Measurements from ENCODE around the gene FOS.

The FOS gene

DNA sequence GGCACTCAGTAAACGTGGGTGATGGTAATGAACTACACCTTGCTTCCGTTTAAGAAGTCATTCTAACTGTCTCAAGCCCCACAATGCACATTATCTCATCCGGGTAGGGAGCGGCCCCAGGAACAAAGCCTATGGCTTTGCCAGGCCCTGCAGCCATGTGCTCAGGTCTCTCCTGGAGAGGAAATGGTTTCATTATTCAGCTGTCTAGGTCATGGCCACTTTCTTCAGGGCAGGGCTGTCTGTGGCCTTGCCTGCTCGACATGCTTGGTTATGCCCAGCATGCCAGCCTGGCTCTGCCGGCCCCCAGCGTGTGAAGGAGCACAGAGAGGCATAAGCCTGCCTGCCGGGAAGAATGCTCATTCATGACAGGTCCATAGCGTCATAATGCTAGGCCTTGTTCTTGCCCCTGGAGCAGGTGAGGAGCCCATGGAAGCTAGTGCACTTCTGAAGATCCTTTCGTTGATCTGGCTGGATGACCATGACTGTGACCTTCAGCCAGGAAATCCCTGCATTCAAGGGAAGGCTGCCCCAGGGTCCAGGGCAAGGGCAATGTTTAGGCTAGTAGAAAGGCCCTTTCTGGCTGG lies 26.3 kb upstream of the FOS start:
- no peak for DNase-seq

DNA sequence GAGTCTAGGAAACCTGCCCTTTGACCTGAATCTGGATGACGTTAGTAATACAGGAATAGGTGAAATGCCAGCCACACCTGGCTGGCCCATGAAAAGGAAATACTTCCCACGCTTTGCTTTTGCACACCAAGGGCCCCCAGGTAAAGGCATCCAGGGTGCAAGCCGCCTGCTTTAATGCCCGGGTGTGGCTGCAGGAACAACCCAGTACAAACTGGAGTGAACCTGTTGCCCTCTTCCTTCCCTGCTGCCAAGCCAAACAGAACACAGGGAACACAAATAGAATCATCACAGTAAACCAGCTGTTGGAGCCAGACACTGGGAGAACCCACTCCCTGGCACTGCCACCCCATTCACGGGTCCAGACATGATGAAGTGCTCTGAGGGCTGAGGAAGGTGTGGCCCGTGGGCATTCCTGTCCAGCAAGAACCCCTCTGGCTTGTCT lies 24.2 kb upstream of the FOS start:
- DNase-seq: no peak

DNA sequence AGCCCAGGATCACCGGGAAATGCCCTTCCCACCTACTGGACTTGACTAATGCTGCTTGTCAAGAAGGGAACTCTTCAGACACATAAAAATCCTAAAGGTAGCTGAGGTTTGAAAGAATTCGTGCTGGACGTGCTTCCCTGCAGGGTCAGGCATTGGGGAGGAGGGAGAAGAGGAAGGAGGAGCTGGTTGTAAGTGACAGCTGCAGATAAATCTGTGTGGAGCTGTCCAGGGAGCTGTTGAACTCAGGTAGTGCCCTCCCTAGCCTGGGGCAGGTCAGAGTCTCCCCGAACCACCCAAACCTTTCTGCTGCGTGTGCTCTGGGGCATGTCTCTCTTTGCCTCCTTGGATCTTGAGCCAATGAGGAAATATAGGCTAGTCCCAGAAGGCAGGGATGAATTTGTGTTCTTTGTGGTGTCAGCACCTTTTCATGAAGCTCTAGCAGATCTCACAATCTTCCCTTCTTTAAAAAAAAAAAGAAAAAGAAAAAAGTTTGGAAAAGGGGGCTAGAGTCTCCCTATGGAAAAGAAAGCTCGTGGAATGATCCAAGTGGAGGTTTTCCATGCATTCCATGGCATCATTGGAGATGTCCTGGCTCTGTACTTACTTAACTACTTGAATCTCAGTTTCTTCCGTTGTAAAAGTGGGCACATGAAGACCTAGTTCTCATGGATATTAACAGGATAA lies 23.6 kb upstream of the FOS start:
- no peak for DNase-seq

DNA sequence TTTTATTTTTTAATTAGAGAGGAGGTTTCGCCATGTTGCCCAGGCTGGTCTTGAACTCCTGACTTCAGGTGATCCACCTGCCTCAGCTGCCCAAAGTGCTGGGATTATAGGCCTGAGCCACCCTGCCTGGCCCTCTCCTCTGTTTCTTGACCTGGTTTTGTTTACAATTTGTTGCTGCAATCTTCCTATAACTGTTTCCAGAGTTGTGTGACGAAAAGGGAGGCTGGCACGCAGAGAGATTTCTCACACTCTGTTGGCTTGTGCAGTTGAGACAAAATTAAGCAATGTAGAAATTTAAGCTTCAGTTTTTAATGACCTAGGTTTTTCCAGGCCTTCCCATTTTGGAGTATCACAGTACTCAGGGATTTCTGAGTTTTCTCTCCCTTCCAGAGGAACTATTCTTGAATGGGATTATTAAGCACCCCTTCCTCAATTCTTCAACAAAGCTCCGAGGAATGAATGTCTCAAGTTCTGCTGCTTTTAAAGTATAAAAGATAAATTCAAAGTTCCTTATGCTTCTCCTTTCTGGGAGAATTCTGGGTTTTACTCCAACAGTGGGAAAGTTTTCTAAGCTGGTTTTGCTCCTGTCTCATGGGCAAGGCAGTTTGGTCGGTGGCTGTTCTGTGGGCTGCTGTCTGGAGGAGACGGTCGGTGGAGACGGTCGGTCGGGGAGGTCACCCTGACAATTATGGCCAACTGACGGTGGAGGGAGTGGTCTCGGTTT lies 20.4 kb upstream of the FOS start:
- no peak for DNase-seq

DNA sequence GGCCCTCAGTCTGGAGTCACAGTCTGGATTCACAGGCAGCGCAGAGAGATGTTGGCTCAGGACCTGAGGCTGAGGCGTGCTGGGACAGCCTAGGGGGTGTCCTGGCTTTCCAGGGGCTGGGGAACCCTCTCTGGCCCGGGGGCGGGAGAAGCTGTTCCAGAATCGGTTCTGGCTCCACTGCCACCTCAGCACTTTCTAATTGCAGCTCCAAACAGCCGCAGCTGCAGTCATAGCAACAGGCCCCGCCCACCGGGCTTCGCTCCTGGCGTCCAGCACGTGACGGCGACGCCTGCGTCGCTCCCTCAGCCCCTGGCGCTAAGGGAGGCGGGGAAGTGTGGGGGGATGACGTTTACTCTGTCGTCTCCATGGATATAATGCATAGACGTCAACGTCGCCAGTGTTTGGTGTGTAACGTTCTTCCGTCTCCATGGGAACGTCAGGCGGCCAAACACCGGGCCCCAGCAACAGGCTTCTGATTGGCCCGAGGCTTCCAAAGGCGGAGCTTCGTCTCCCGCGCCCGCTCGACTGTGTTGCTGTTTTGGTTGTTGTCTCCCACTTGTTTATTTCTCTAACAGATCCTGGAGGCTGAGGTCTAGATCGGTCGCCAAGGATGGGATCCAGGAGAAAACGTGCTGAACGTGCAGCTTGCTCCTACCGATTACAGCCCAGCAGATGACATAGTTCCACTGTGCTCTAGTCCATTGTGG lies 19.7 kb upstream of the FOS start:
- DNase-seq: peak; percentile 98

DNA sequence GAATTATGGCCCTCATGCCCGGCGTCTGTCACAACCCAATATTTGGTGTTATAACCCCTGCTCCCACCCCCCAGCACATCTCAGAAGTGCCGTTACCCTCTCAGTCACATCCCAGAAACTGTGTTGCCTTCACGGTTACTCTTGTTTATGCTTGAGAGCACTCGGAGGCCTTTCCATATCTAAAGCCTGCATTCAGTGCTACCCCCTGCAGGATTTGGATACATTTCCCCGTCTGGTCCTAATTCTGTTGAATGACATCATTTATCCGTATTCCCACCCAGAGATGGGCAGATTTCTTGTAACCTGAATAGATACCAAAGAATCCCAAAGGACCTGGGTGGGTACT lies 19.1 kb upstream of the FOS start:
- peak; percentile 35 to 52 for DNase-seq

DNA sequence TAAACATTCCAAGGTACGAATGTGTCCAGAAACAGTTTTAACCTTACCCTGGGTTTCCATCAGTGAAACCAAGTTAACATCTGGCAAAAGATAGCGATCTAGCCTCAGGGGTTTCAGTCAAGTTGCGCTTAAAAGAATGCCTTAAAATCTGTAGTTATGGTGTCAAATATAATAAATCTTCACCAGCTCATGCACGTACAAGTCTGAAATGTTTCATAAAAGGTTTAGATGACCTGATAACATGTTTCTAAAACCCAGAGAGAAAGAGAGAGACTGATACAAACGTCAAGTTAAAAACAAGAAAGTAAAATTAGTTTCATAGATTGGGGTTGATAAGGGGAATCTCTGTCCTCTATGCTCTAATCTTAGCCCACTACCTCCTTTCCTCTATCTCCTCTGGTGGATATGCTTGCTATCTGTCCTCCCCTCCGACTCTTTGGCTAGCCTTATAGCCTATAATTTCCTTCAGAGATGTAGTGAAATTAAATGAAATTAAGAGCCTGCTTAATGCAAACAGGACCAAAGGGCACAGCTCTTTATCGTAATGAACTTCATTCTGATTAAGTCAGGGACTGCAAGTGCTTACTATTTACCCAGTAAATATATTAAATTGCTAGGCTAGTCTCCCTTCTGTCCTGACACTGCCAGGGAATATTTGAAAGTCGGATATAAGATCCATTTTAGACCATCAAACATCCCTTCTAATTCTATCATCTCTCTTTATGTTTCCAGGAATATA lies 18.4 kb upstream of the FOS start:
- DNase-seq: no peak

DNA sequence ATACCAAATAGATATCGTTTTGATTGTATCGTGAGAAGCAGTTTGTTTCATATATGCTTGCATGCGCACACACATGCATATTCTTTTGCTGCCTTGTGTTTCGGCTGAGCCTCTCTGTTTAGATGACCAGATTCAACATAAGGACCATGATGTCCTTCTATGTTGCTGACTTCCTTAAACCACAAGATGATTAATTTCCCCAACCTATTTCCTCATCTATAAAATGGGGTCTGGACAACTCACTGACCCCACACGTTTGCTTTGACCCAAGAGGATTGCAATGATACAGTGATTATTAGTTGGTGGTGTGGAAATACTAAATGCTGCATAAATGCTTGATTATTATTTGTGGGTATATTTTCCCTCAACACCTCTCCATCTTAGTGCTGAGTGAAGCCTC lies 16.8 kb upstream of the FOS start:
- no peak for DNase-seq

DNA sequence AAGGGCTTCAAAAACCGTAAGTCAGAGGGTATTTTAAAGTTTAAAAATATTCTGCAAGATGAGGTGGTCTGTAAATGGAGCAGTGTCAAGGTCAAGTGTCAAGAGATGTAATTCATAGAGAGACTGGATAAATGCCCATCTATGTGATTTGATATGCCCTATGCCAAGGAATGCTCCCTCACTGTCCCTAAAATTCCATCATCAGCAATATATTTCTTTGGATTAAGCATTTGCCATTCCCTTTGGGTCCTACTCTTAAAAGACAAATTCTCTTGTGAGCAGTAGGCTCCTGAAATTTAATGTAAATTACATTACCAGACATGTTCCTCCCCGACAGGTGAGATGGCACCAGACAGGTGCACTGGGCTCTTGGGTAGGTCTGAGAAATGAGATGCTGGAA lies 16.0 kb upstream of the FOS start:
- DNase-seq: no peak

DNA sequence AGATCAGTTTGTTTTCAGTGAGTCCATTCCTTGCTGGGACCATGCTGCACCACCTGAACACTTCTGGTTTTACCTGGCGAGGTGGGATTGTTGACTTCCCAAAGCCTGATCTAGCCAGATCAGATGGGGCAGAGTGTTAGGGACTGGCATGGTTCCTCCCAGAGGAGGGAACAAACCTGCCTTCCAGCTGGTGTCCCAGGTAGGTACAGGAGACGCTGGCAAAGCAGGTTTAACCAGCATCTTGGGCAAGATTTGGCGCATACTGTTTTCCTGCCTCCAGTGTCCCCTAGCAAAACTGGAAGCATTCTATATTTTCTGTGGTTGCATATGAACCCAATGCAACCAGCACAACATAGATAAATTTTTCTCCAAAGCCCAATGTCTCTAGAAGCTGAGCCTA lies 14.6 kb upstream of the FOS start:
- DNase-seq: no peak

DNA sequence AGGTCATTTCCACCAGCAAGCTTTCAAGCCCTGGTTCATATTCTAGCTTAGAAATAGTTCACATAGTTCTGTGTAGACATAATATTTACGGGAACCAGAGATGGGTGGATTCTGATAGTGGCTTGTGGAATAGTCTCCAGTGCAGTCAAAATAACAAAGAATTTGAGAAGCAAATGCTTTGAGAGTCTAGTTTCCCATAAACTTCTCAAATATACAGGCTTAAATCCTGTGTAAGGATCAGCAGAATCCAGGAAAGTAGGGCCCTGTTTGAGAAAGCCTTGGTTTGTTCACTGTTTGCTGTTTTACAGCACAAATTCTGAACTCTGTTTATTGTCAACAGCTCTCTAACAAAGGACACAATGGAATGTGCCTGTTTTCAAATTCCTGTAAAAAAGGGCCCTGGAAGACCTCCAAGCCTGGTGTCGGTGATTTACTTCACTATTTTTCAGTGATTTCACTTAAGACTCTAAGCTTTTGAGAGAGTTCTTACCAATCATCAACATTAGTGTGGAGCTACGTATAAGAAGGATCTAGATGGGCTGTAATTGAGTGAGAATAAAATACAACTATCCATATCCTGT lies 11.4 kb upstream of the FOS start:
- DNase-seq: no peak

DNA sequence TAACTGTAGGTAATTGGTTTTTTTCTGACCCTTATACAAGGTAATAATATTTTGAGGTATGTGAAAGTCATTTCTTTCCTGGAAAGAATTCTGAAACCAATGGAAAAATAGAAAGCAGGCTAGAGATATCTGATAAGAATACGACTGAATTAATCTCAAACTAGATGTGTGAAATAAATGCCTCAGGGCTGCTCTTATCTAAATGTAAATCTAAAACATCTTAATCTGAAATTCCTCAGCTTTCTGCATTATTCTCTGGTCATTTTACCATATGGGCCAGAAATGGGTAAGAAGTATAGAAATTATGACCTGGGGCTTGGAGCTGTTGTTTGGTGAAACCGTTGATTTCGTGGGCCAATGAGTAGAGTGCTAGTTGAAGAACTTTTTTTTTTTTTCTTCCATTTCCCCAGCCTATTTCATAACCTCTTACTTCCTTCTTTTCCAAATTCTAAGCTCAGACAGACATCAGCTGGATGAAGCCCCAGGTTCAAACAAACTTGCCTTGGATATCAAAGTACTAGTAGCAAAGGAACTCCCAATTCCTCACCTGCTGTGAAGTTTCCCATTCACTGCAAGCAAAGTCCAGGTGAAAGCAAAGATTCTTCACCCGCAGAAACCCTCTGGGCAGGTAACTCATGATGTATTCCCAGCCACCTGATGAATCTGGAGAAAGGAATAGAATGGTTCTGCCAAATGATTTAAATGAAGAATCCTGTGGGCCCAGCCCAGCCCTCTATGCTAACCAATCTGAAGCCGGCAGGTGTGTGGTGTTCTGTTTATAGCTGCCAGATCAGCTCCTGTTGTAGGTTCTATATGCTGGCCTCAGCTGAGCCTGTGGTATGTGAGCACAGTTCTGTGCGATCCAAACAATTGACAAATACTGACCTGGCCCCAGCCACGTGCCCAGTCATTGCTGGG lies 9.7 kb upstream of the FOS start:
- peak; percentile 80 to 82 for DNase-seq

DNA sequence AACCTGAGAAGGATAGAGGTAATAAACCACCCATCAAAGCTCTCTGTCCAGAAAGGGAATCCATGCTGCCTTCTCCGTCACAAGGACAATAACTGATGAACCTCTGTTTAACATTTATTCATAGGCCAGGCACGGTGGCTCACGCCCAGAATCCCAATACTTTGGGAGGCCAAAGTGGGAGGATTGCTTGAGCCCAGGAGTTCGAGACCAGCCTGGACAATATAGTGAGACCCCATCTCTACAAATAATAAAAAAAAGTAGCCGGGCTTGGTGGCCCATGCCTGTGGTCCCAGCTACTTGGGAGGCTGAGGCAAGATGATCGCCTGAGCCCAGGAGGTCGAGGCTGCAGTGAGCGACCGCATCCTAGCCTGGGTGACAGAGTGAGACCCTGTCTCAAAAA lies 7.1 kb upstream of the FOS start:
- no peak for DNase-seq

DNA sequence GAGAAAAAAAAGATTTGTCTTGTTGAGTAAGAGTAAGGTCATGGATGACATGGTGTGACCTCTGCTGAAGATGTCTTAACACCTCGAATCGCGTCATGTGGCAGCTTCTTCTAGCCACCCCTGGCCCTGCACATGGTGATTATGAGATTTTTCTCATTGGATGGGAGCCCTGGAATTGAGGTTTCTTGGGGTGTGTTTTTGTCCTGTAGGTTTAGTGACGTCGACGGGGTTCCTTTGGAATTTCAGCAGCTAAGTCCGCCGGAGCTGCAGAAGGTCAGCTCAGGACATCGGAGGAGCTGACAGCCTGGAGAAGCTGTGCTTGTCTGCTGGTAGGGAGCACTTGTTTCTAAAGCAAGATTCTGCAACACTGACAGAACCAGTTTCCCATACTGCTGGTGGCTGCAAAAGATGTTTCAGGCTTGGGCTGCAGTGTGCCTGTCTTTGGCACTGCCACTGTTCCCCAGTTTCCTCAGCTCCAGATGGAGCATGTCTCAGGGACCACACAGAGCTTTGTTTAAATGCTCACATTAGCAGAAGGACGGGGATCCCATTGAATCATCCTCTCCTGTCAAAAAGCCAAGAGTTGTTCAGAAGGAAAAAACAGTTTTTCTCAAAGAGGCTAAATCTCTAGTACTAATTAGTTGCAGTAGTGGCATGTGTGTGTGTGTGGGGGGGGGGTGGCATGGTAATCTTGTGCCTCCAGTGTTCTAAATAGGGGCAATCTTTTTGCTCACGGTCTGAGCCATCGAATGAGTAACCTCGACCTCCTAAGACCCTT lies 5.2 kb upstream of the FOS start:
- DNase-seq: no peak

DNA sequence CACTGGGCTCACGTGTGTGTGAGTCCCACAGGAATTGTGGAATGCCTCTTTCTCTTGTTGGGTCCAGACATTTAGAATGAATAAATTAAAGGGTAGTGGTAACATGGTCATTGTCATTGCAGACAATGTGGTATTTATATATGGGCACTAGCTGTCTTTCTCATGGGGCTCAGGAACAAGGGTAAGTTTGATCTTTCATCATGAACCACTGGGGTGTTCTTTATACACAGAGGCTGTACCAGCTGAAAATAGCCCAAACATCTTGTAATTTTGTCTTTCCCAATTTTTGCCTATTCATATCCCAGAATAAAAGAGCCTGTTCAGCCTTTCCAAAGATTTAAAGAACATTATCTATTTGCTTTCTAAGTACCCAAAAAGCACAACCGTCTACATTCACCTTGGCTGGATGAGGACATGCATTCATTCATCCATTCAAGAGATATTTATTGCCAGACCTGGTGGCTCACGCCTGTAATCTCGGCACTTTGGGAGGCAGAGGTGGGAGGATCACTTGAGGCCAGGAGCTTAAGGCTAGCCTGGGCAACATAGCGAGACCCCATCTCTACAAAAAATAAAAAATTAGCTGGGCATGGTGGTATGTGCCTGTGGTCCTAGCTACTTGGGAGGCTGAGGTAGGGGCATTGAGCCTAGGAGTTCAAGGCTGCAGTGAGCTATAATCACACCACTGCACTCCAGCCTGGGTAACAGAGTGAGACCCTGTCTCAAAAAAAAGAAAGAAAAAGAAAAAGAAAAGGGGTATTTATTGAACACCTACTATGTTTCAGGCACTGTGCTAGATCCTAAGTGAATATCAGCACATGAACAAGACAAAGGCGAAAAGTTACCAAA lies 4.4 kb upstream of the FOS start:
- no peak for DNase-seq

DNA sequence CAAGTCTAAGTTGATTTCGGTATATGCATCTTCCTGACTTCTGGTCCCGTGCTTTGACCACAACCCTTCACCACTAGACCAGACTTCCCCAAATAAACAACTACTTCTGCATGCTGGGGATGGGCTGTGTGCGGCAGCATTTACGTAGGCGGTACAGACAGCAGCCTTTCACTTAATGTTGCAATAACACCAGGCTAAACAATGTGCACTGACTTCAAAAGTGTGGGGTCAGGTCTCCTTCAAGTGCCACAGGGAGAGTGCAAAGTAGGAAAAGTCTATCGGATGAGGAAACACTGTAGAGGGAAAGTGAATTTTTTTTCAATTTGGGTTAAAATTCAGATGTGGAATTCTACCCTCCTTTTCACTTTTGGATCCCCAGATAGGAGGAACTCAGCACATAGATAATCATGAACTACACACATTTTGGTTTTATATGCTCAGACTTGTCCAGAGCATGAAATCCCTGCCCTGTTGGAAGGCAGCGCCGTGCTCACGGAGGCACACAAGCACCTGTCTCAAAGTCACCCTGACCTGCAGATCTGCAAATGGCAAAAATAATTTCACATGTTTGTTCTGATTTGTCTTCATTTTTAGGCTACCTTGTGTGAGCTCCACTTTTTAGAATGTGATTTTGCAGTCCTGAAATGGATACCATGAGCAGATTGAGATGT lies 3.6 kb upstream of the FOS start:
- DNase-seq: peak; percentile 90 to 92

DNA sequence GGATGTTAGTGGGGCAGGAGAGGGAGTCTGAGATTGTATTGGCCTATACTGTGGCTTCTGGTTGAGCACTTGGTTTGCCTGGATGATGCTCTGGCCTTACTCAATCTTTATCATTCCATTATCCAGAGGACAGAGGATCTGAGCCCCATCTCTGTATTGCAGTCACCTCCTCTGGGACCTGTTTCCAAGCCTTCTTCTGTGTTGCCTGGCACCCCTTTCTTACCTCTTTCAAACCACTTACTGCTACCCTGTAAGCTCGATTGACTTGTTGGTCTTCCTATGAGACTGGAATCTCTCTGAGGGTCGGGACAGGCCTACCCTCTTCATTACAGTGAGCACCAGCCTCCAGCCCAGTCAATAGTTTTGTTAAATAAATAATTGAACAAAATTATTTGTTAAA lies 3.0 kb upstream of the FOS start:
- DNase-seq: no peak

DNA sequence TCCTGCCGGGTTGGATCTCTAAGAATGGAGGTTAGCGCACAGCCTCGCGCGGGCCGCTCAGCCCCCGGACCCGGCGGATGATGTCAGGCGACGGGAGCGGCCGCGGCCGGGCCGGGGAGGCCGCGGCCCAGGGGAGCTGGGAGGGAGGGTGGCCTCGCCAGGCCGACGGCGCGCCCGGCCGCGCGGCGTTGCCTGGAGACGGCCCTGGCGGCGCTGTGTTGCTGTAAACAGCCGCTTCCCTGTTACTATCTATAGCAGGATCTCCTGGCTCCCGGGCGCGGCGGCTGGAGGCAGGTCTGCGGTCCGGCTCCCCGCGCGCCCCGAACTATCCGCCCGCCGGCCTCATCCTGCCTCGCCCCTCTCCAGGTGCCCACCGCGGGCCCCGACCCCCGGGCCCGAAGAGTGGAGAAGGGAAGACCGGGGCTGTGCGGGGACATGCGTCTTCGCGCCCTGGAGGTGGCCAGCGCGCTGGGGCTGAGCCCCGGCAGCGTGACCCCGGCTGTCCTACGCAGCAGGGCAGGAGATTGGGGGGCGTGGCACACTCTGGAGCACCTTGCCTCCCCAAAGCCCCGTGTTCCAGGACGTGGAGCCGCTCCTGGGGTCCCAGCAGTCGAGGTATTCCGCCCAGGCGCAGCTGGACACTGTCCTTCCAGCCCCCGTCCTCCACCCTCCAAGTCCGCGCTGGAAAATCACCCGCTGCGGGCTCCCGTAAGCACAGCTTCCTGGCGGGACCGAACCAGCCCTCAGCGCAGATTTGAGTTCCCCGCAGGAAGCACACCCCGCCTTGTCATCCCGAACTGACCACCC lies 1.4 kb upstream of the FOS start:
- DNase-seq: peak; percentile 53 to 61

All from Kasumi-1 (cell line).